GM21723 (cell line): ENCODE data around the gene LAMA2.
"Not testable (repeated sequence)": the region's sequence is repeated elsewhere in the genome, so short reads cannot be mapped to it uniquely, and the experiment has no call there.

Experiments
- ATAC-seq: cut with Tn5 transposase; IDR thresholded peaks from one replicate; pipeline ENCODE4 v1.9.1; 2021; ENCODE audit warnings: mild to moderate bottlenecking, moderate library complexity; ENCODE audit not compliant: unreplicated experiment

LAMA2 gene

GRCh38 chr6:129069006-129069405, 186.1 kb downstream of the LAMA2 start:
- no peak for ATAC-seq

GRCh38 chr6:129073051-129073450, 190.1 kb downstream of the LAMA2 start:
- no peak for ATAC-seq

- no peak for ATAC-seq
Observed at GRCh38 chr6:129073691-129074395, 190.9 kb downstream of the LAMA2 start.

- ATAC-seq, result no peak
Observed at GRCh38 chr6:129084406-129084805, 201.5 kb downstream of the LAMA2 start.

- not testable (repeated sequence) for ATAC-seq
Observed at GRCh38 chr6:129088481-129088880, 205.5 kb downstream of the LAMA2 start.

- no peak for ATAC-seq
Observed at GRCh38 chr6:129089357-129089756, 206.4 kb downstream of the LAMA2 start.

- no peak for ATAC-seq
Observed at GRCh38 chr6:129094147-129094546, 211.2 kb downstream of the LAMA2 start.

- no peak for ATAC-seq
Observed at GRCh38 chr6:129096651-129097290, 213.8 kb downstream of the LAMA2 start.

- no peak for ATAC-seq
Observed at GRCh38 chr6:129098061-129098553, 215.2 kb downstream of the LAMA2 start.

- no peak for ATAC-seq
Observed at GRCh38 chr6:129099696-129100095, 216.8 kb downstream of the LAMA2 start.

GRCh38 chr6:129100164-129100563, 217.2 kb downstream of the LAMA2 start:
- no peak for ATAC-seq

GRCh38 chr6:129102741-129103140, 219.8 kb downstream of the LAMA2 start:
- ATAC-seq, result no peak

GRCh38 chr6:129104131-129104530, 221.2 kb downstream of the LAMA2 start:
- ATAC-seq, result no peak

GRCh38 chr6:129104560-129104959, 221.6 kb downstream of the LAMA2 start:
- no peak for ATAC-seq

- no peak for ATAC-seq
Observed at GRCh38 chr6:129105035-129105434, 222.1 kb downstream of the LAMA2 start.

- ATAC-seq, result no peak
Observed at GRCh38 chr6:129105793-129106192, 222.9 kb downstream of the LAMA2 start.

- ATAC-seq, result no peak
Observed at GRCh38 chr6:129108337-129108736, 225.4 kb downstream of the LAMA2 start.

- no peak for ATAC-seq
Observed at GRCh38 chr6:129110690-129111343, 227.9 kb downstream of the LAMA2 start.

- no peak for ATAC-seq
Observed at GRCh38 chr6:129111346-129111745, 228.4 kb downstream of the LAMA2 start.

GRCh38 chr6:129111853-129112252, 228.9 kb downstream of the LAMA2 start:
- no peak for ATAC-seq

- ATAC-seq, result no peak
Observed at GRCh38 chr6:129112591-129112990, 229.7 kb downstream of the LAMA2 start.

GRCh38 chr6:129113637-129114036, 230.7 kb downstream of the LAMA2 start:
- ATAC-seq, result no peak
